Measurements from ENCODE around the gene POLN. TPM values are rescaled to one million over a fixed set of nuclear protein-coding genes. Genes with fewer than 3 reads are reported as not detected.
A peak's percentile ranks its signal among the peaks of the same experiment; 100 is the strongest.

Gene POLN
- total and polyA plus RNA-seq, 2 of the 4 experiments (the other 2 are of a cell fraction), result 0.63 to 0.72 TPM

DNA sequence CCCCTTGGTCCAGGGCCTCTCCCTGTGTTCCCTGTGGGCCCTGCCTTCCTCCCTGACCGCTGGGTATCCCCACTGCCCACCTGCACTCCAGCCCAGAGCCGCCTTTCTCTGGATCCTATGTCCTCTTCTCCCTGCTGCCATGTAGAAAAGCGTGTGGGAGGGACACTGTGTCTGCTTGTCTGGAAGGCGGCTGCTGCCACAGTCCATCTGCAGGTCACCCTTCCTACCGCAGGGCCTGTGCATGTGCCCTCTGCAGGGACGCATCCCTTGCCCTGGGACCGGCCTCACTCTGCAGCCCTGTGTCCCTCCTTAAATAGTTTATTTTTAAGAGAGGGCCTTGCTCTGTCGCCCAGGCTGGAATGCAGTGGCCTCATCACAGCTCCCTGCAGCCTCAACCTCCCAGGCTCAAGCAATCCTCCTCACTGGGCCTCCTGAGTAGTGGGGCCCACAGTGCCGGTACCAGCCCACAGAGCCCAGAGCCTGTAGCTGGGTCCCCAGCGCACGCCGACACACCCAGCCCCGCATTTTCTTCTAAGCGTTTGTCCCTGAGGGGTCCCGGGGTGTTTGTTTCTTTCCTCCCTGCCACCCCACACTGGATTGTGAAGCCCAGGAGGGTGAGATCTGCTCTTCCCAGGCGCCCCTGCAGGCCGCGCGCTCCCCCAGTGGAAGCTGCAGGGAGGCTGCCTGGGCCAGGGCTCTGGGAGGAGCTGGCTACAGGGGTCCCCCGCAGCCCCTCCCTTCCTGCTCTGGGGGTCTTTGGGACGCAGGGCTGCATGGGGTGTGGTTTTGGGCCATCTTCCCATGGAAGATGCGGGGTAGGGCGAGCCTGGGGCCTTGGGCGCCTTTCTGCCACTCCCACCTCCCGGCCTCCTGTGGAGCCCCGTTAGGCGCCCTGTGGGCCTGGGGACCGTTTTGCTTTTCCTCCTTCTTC, 195.6 kb downstream of the POLN start (continued):
- TF ChIP-seq SMC3 (IDR thresholded peaks at IDR 0.05; ENCODE audit: low read depth, low read length), result no peak
- no peak for TF ChIP-seq FOS (IDR thresholded peaks at IDR 0.05; ENCODE audit: low read depth, low read length)

DNA sequence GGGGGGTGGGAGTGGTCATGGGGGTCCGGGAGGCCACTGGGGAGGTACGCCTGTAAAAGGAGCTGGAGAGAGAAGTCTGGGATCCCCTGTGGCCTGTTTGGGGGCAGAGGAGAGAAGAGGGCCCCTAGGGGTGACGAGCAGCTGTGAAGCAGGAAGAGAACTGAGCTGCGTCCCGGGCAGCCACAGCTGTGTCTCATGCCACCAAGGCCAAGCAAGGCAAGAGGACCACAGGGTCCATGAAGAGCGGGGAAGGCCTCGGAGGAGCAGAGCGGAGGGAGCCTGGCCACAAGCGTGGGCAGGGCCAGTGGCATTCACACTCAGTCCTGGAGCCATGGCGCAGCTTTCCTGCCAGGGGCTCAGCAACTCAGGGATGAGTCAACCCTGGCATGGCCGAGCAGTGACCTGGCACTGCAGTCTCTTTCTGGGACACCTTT, 196.4 kb downstream of the POLN start:
- intact Hi-C loops (cut with micrococcal nuclease) (no loop called here), dilution Hi-C loops (cut with HindIII; ENCODE audit: low sequenced_read_pairs, unreplicated experiment) (no loop called here), in situ Hi-C loops (cut with MboI; ENCODE audit: low sequenced_read_pairs) (no loop called here)
- no peak overlapping the region for H3K14ac ChIP-seq (replicated peaks; ENCODE audit: low read depth, low read length)
- ChIA-PET CTCF (no interaction called here), POLR2A (ENCODE audit: unreplicated experiment) (no interaction called here)
- no peak overlapping the region for H3K9ac ChIP-seq (ENCODE audit: low read depth, low read length)
- H2AFZ ChIP-seq (replicated peaks; ENCODE audit: low read length, poor library complexity), result peak overlapping the region; percentile 34
- H2BK15ac ChIP-seq (ENCODE audit: low read depth, low read length), result no peak overlapping the region
- H3K36me3 ChIP-seq (ENCODE audit: control insufficient read depth, insufficient read depth, low read length), result peaks cover 2% of the 10 kb centered on the region; the same call in 1 of the 2 replicates
- no peaks in the 10 kb centered on the region for H3K9me1 ChIP-seq (ENCODE audit: insufficient read depth, low read length)
- H4K5ac ChIP-seq (ENCODE audit: low read depth, low read length), result no peak overlapping the region
- H3K27ac ChIP-seq (ENCODE audit: insufficient read depth, low read length), result no peak overlapping the region
- H2AK5ac ChIP-seq (ENCODE audit: low read depth, low read length), result no peak overlapping the region
- DNase-seq (no peak), ATAC-seq (ENCODE audit: low read depth) (no peak)
- no peak overlapping the region for H3K18ac ChIP-seq (ENCODE audit: low read depth, low read length)
- H3K4me1 ChIP-seq (ENCODE audit: control insufficient read depth, insufficient read depth, low read length), result no peaks in the 10 kb centered on the region; the same call in 1 of the 2 replicates
- no peaks in the 10 kb centered on the region for H4K20me1 ChIP-seq (ENCODE audit: insufficient read depth, low read length)
- H4K91ac ChIP-seq (ENCODE audit: insufficient read depth, low read depth, low read length), result no peak overlapping the region
- H3K4me3 ChIP-seq (ENCODE audit: insufficient read depth, low read depth, low read length), result no peak overlapping the region
- H2BK20ac ChIP-seq (ENCODE audit: low read depth, low read length), result no peak overlapping the region
- no peak overlapping the region for H2BK5ac ChIP-seq (ENCODE audit: low read depth, low read length, poor library complexity, severe bottlenecking)
- WGBS, 2 experiments (ENCODE audit: extremely low coverage in 2 of 2, insufficient read length in 1 of 2), result 79% methylated on average over 9 of the region's 11 CpGs; no CpG with 5 or more reads in 1 of the 2 experiments
- peaks cover 11% of the 10 kb centered on the region; the same call in 1 of the 2 replicates for H3K27me3 ChIP-seq (ENCODE audit: control insufficient read depth, insufficient read depth, low read length)
- no TSS peak for BruUV-seq (replicated peaks)
- H2AK9ac ChIP-seq (replicated peaks; ENCODE audit: low read depth, low read length, poor library complexity), result no peak overlapping the region
- H3K56ac ChIP-seq (ENCODE audit: extremely low read depth, insufficient read depth, low read length), result no peak overlapping the region
- 0 out of 4 replicates have a peak, but pooled peaks cover 0 to 7% of the 10 kb centered on the region in 2 experiments for H3K79me1 ChIP-seq (ENCODE audit: low read depth in 1 of 2, low read length in 2 of 2)
- H2BK120ac ChIP-seq (ENCODE audit: low read depth, low read length), result no peak overlapping the region
- no peak overlapping the region for H4K8ac ChIP-seq (ENCODE audit: low read depth in 2 of 2, low read length in 2 of 2)
- H3K4me2 ChIP-seq (ENCODE audit: low read depth, low read length), result no peak overlapping the region
- H3K4ac ChIP-seq (ENCODE audit: low read depth, low read length), result no peak overlapping the region
- no peaks in the 10 kb centered on the region; the same call in 1 of the 2 replicates for H3K9me3 ChIP-seq (ENCODE audit: control insufficient read depth, insufficient read depth, low read length)
- H3K23ac ChIP-seq (ENCODE audit: low read depth, low read length), result no peak overlapping the region
- TF ChIP-seq, protein P1, sequence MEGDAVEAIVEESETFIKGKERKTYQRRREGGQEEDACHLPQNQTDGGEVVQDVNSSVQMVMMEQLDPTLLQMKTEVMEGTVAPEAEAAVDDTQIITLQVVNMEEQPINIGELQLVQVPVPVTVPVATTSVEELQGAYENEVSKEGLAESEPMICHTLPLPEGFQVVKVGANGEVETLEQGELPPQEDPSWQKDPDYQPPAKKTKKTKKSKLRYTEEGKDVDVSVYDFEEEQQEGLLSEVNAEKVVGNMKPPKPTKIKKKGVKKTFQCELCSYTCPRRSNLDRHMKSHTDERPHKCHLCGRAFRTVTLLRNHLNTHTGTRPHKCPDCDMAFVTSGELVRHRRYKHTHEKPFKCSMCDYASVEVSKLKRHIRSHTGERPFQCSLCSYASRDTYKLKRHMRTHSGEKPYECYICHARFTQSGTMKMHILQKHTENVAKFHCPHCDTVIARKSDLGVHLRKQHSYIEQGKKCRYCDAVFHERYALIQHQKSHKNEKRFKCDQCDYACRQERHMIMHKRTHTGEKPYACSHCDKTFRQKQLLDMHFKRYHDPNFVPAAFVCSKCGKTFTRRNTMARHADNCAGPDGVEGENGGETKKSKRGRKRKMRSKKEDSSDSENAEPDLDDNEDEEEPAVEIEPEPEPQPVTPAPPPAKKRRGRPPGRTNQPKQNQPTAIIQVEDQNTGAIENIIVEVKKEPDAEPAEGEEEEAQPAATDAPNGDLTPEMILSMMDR (conservative IDR thresholded peaks at IDR 0.05; ENCODE audit: low read depth, low read length), result no peak
- TF ChIP-seq NFE2L2 (IDR thresholded peaks at IDR 0.05; ENCODE audit: low read depth, low read length), result no peak
- no peak for TF ChIP-seq SMC3 (IDR thresholded peaks at IDR 0.05; ENCODE audit: low read depth, low read length)
- no peak for TF ChIP-seq MXI1 (IDR thresholded peaks at IDR 0.05; ENCODE audit: borderline replicate concordance, low read depth, low read length)
- TF ChIP-seq RFX5 (IDR thresholded peaks at IDR 0.05; ENCODE audit: low read depth, low read length), result no peak
- no peak for TF ChIP-seq RCOR1 (IDR thresholded peaks at IDR 0.05; ENCODE audit: insufficient replicate concordance, low read length)
- TF ChIP-seq POLR2A (IDR thresholded peaks at IDR 0.05; ENCODE audit: low read depth, low read length), result no peak
- no peak for TF ChIP-seq MAFK (IDR thresholded peaks at IDR 0.05; ENCODE audit: low read depth, low read length)
- TF ChIP-seq CHD1 (IDR thresholded peaks at IDR 0.05; ENCODE audit: low read depth, low read length), result no peak
- TF ChIP-seq, protein P2, sequence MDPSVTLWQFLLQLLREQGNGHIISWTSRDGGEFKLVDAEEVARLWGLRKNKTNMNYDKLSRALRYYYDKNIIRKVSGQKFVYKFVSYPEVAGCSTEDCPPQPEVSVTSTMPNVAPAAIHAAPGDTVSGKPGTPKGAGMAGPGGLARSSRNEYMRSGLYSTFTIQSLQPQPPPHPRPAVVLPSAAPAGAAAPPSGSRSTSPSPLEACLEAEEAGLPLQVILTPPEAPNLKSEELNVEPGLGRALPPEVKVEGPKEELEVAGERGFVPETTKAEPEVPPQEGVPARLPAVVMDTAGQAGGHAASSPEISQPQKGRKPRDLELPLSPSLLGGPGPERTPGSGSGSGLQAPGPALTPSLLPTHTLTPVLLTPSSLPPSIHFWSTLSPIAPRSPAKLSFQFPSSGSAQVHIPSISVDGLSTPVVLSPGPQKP (IDR thresholded peaks at IDR 0.05; ENCODE audit: borderline replicate concordance, low read depth, low read length), result no peak
- no peak for TF ChIP-seq BHLHE40 (IDR thresholded peaks at IDR 0.05; ENCODE audit: low read depth, low read length)

All from IMR-90 (cell line).